GM18951 (cell line): ENCODE data around the gene ATG13.
"Not testable (repeated sequence)": the region's sequence is repeated elsewhere in the genome, so short reads cannot be mapped to it uniquely, and the experiment has no call there.

Experiments used
- POLR2A ChIP-seq: IDR thresholded peaks from 4 replicates; pipeline ENCODE4 v1.6.1; 2011; ENCODE audit warnings: mild to moderate bottlenecking; ENCODE audit not compliant: insufficient read length, insufficient read depth; ENCODE audit errors: extremely low read depth
- in situ Hi-C: fragments of 300-500 bp; cut with MboI; formaldehyde crosslinking; loops from one replicate; pipeline ENCODE4 v1.12.0; 2022; ENCODE audit warnings: low sequenced_read_pairs, mixed read lengths, inconsistent platforms; ENCODE audit not compliant: unreplicated experiment

The ATG13 gene

DNA sequence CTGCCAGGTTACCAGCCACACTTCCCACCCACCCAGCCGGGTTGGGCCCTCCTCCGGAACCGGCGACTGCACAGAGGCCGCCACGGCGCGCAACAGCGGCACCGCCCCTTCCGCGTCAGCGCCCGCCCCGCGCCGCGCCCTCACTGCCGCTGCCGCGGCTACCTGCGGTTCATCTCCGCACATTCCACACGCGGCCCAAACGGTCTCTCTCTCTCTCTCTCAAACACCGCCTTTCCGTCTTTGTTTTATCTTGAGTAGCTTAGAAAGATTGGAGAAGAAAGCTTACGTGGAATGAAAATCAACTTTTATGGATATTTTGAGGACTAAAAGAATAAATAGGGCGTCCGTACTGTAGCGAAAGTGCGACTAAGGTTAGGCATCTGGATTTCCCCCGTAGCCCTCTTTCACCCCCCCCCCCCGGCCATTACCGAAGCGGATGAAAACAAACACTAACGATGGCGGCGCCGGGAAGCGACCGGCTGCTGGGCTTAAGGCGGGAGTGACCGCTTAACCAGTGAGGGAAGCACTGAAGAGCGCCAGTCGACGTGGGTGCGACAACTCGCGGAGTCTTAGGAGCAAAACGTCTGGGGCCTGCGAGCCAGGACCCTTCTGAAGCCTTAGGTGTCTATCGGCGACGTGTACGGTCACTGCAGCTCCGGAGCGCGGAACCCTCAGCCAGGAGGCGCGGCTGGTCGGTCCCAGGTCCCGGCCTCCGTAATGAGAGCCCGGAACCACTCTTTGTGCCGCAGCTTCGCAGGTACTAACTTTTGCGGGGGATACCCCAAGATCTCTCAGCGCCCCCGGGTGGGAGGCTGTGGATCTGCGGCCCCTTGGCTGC is at the start of gene ATG13, which contains the start of gene HARBI1:
TSS of gene ATG13 (plus strand) at position 420 of the 838 bp plus-strand sequence. CDS start 26,739 bp downstream, outside the sequence.
TSS of gene HARBI1 (minus strand) at position 94 of the 838 bp plus-strand sequence. CDS start 990 bp downstream, outside the sequence.
- peak; percentile 78 for TF ChIP-seq POLR2A
- in situ Hi-C loops, result no loop called here

DNA sequence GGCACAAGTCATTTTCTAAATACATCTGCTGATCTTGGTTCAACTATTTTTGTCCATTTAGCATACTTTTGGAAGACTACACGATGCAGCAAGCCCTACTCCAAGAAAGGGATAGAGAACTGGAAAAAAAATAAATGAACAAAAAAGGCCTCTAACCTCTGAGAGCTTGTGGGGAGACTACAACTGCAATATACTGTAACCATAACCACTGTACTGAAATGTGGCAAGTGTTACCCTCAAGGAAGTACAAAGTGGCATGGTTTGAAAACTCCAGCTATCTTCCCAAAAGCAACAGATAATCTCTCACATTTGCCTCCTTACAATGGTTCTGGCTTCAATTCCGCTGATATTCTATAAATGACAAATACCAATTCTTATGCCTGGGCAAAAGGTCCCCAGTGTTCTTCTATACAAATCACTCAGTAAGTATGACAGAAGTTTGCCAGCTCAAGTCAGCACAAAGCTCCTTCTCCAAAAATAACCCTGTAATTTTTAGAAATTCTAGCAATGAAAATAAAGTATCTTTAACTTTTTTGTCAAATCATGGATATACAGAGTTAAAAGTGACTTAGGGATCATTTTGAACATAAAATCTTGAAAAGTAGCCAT is 46.5 kb upstream of the ATG13 start:
- TF ChIP-seq POLR2A, result no peak
- in situ Hi-C loops, result no loop called here

GRCh38 chr11:46574656-46575055 is 42.7 kb upstream of the ATG13 start:
- in situ Hi-C loops, result no loop called here

GRCh38 chr11:46577058-46577457 is 40.3 kb upstream of the ATG13 start:
- no peak for TF ChIP-seq POLR2A

More at GRCh38 chr11:46574656-46575055, 42.7 kb upstream of the ATG13 start:
- TF ChIP-seq POLR2A, result no peak

GRCh38 chr11:46582588-46582987 is 34.8 kb upstream of the ATG13 start:
- in situ Hi-C loops, result no loop called here
- no peak for TF ChIP-seq POLR2A

More at GRCh38 chr11:46577058-46577457, 40.3 kb upstream of the ATG13 start:
- in situ Hi-C loops, result no loop called here

DNA sequence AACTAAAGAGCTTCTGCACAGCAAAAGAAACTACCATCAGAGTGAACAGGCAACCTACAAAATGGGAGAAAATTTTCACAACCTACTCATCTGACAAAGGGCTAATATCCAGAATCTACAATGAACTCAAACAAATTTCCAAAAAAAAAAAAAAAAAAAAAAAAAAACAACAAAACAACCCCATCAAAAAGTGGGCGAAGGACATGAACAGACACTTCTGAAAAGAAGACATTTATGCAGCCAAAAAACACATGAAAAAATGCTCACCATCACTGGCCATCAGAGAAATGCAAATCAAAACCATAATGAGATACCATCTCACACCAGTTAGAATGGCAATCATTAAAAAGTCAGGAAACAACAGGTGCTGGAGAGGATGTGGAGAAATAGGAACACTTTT is 33.8 kb upstream of the ATG13 start:
- in situ Hi-C loops, result not testable (repeated sequence)

DNA sequence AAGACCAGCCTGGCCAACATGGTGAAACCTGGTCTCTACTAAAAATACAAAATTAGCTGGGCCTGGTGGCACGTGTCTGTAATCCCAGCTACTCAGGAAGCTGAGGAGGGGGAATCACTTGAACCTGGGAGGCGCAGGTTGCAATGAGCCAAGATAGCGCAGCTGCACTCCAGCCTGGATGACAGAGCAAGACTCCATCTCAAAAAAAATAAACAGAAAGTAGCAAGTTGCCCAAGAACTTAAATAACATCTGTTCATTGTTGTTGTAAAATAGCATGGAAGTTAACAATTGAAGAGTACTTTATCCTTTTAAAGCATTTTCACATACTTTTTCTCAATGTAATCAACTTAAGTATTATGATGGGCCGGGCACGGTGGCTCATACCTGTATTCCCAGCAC is 29.2 kb upstream of the ATG13 start:
- in situ Hi-C loops, result no loop called here
- TF ChIP-seq POLR2A, result no peak

DNA sequence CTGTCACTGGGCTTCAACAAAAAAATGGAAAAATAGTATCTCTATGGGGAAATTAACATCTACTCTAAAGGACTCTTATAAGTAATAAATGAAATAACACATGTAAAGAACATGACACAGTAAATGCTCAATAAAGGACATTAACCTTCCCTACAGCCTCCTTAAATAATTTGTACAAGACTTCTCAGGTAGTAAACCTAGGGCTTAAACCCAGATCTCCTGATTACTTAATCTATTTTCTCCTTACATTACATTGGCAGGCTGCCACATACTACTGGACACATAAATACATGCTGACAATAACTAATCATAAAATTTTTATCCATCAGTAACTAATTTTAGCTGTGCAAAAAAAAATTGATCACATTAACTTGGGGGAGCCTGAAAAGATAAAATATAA is 28.4 kb upstream of the ATG13 start:
- in situ Hi-C loops, result no loop called here

DNA sequence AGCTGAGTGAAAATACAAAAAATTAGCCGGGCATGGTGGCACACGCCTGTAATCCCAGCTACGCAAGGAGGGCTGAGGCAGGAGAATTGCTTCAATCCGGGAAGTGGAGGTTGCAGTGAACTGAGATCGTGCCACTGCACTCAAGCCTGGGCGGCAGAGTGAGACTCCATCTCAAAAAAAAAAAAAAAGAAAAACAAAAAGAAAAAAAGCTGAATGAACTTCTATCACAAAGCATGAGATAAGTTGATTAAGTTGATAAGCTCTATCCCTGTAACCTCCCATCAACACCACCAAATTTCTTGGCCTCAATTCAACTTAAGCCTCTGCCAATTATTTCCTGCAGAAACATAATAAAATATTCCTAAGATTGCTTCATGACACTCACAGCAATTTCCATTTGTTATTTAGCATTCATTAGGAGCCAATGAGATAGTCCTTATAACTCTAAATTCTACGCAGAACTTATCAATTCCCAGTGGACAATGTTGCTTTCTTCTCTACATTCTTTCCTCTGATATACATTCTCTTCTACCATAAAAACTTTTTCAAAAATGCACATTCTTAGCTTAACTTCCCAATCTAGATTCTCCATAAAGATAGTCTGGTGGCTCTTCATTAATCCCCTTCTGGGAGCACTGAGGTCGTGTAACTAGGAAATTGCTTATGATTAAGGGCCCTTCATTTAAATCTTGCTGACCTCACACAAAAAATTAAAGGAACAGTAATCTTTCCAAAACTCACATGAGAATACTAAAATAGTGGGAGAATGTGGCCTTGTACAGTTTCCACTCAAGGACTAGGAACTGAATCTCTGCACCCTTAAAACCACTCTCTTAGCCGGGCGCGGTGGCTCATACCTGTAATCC is 26.4 kb upstream of the ATG13 start:
- in situ Hi-C loops, result no loop called here
- no peak for TF ChIP-seq POLR2A

More for the DNA sequence above, 28.4 kb upstream of the ATG13 start:
- no peak for TF ChIP-seq POLR2A

DNA sequence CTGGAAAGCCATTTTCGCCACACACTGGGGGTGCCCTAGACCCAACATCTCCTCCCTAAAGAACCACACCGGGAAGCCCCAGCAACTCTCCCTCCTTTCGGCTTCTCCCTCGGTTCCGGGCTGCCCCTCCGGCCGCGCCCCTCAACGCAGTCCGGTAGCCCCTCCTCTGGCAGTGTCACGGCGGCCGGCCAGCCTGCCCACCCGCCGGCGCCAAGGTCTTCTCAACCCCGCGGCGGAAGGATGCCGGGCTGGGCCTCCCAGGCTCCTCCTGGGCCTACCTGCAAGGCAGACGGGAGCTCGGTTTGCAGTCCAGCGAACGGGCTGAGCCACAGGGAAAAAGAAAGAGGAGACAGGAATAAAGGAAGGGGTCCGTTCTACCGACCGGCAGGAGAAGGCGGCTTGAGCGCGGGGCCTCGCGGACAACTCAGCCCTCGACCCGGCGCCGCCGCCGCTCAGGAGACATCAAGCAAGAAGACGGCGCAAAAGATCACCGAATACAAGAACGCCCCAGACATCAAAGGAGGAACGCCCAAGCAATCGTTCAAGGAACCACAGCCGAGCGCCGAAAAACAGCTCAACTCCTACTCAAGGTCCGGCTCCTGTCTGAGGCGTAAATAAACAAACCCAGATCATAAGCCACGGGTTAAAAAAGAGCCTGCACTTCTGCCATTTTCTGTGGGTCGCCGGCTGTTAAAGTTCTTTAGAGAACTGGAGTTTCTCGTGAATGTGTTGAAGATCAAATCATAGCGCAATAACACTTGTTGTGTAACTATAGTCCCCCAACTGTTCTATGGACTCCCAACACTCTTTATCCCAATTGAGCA is 23.6 kb upstream of the ATG13 start, which contains the start of gene AMBRA1:
TSS of gene AMBRA1 (minus strand) at position 474 of the 824 bp plus-strand sequence. CDS start 45,643 bp downstream, outside the sequence.
- TF ChIP-seq POLR2A, result peak; percentile 75
- in situ Hi-C loops, result no loop called here

DNA sequence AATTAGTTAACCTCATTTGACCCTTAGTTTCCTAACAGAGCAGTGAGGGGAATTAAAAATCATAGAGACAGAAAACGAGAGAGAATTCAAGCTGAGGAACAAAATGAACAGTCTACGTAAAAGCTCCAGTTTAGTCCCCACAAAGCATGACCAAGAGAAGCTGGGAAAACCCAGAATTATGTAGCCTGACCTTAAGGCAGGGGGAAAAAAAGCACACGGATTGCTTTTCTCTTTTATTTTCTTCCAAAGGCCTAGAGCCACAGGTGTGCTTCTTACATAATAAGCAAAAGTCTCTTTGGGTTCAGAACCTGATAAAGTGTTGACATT is 23.0 kb upstream of the ATG13 start:
- TF ChIP-seq POLR2A, result no peak
- in situ Hi-C loops, result no loop called here

DNA sequence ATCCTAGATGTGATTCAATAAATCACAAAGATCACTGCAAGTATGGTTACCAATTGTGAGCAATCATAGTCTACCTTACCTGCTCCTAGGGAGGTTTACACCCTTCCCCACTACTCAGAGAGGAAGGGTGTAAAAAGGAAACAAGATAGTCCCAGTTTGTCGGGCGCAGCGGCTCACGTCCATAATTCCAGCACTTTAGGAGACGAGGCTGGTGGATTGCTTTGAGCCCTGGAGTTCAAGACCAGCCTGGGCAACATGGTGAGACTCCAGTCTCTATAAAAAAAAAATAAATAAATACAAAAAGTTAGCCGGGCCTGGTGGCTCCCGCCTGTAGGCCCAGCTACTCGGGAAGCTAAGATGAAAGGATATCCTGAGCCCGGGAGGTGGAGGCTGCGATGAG is 22.6 kb upstream of the ATG13 start:
- no peak for TF ChIP-seq POLR2A
- in situ Hi-C loops, result no loop called here
